HepG2 (cell line): Measurements from ENCODE around the gene SLC18A3. TPM values are rescaled to one million over a fixed set of nuclear protein-coding genes. Genes with fewer than 3 reads are reported as not detected.

Experiments
- AKAP8 ChIP-seq: sonication (generic); formaldehyde crosslinking; IDR thresholded peaks from 2 replicates; pipeline ENCODE4 v1.5.1; 2020; ENCODE audit warnings: mild to moderate bottlenecking, missing genetic modification reagents
- BCLAF1 ChIP-seq: fragments of 450-650 bp; IDR thresholded peaks from 2 replicates; pipeline ENCODE4 v1.6.1; 2017; ENCODE audit warnings: mild to moderate bottlenecking
- BHLHE40 ChIP-seq: IDR thresholded peaks from 2 replicates; pipeline ENCODE4 v1.6.1; 2011; ENCODE audit warnings: low read length, improper control_type of control experiment
- FOXO4 ChIP-seq: sonication (generic); formaldehyde crosslinking; conservative IDR thresholded peaks from 2 replicates; pipeline ENCODE4 v1.8.1; 2023; ENCODE audit warnings: missing genetic modification reagents
- KLF12 ChIP-seq: sonication (generic); formaldehyde crosslinking; IDR thresholded peaks from 2 replicates; pipeline ENCODE4 v1.4.0; 2020; ENCODE audit warnings: missing genetic modification reagents, borderline replicate concordance
- MXD1 ChIP-seq: sonication (generic); formaldehyde crosslinking; IDR thresholded peaks from 2 replicates; pipeline ENCODE4 v1.4.0; 2020; ENCODE audit warnings: mild to moderate bottlenecking, missing genetic modification reagents
- SNAPC5 ChIP-seq: sonication (generic); formaldehyde crosslinking; IDR thresholded peaks from 2 replicates; pipeline ENCODE4 v1.8.1; 2023; ENCODE audit warnings: mild to moderate bottlenecking, missing genetic modification reagents, borderline replicate concordance
- ZBTB43 ChIP-seq: sonication (generic); formaldehyde crosslinking; conservative IDR thresholded peaks from 2 replicates; pipeline ENCODE4 v1.4.0; 2020; ENCODE audit warnings: missing genetic modification reagents
- ZBTB44 ChIP-seq: sonication (generic); formaldehyde crosslinking; IDR thresholded peaks from 2 replicates; pipeline ENCODE4 v1.4.0; 2020; ENCODE audit warnings: missing genetic modification reagents
- ZKSCAN1 ChIP-seq: fragments of 150-350 bp; IDR thresholded peaks from 2 replicates; pipeline ENCODE4 v1.6.1; 2014; ENCODE audit warnings: low read length
- ZNF33A ChIP-seq: sonication (generic); formaldehyde crosslinking; IDR thresholded peaks from 2 replicates; pipeline ENCODE4 v1.5.1; 2020; ENCODE audit warnings: missing genetic modification reagents, mild to moderate bottlenecking, moderate library complexity, borderline replicate concordance
- polyA plus RNA-seq, 8 experiments: library from polyadenylated mRNA; depleted of rRNA in 3 of 8; stranded (reverse) in 7 of 8; unstranded in 1 of 8; fragments of >200 nt; fragmentation: Illumina TruSeq in 4 of 8; extraction: Trizol in 4 of 8; gene quantifications; 2 replicates each; pipeline versions ENCODE4 v1.2.1 to v1.2.3, GENCODE V29; 2011 to 2016; ENCODE audit warnings: low read depth in 4 of 8, missing spikeins in 1 of 8, mixed read lengths in 1 of 8; ENCODE audit not compliant: insufficient read depth in 1 of 8
- total RNA-seq, 5 experiments: library from RNA; depleted of rRNA; stranded (reverse); fragments of >200 nt; fragmentation: Illumina TruSeq; extraction: Trizol; gene quantifications; 2 replicates each; pipeline ENCODE4 v1.2.3, GENCODE V29; 2016; ENCODE audit warnings: low read depth in 1 of 5
- TF ChIP-seq, protein P1 (sequence below): sonication (generic); formaldehyde crosslinking; IDR thresholded peaks from 2 replicates; pipeline ENCODE4 v1.4.0; 2020; ENCODE audit warnings: low read depth, mild to moderate bottlenecking, missing genetic modification reagents
- TF ChIP-seq, protein P2 (sequence below): sonication (generic); formaldehyde crosslinking; IDR thresholded peaks from 2 replicates; pipeline ENCODE4 v1.5.1; 2020; ENCODE audit warnings: missing genetic modification reagents, mild to moderate bottlenecking, borderline replicate concordance
- TF ChIP-seq, protein P3 (sequence below): sonication (generic); formaldehyde crosslinking; IDR thresholded peaks from 2 replicates; pipeline ENCODE4 v1.9.0; 2022; ENCODE audit warnings: missing genetic modification reagents, mild to moderate bottlenecking, borderline replicate concordance
- TF ChIP-seq, protein P4 (sequence below): IDR thresholded peaks from 2 replicates; pipeline ENCODE4 v1.6.1; 2016; ENCODE audit warnings: missing genetic modification reagents, missing compliant biosample characterization

SLC18A3 gene
- total and polyA plus RNA-seq, 2 of the 13 experiments (the other 11 are each of a cell fraction or from before 2014, with no cell fraction given) = not detected

DNA sequence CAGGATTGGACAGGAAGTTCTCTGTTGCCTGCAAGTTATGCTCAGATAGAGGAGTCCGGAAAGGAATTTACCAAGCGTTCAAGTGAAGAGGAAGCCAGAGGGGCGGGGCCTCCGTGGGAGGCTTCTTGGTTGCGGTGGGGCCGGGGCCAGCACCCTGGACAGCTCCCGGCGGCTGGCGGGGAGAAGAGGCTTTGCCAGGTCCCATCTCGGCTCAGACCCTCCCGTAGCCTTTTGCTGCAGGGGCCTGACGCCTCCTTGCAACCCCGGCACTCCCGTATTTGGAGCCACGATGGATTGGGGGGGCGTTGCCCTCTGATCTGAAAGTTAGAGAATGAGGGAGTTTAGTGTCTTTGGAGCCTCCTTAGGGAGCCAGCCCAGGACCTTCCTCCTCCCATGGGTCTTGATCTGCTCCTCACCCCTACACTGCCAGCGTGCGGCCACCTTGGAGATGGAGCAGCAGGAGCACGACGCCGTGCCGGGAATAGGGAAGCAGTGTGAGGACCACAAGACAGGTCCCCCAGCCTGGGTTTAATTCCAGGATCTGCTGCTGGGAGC is 3.1 kb upstream of the SLC18A3 start (continued):
- no peak for TF ChIP-seq ZNF33A (CRISPR knock-in tag)
- TF ChIP-seq KLF12 (CRISPR knock-in tag) = 0 out of 2 replicates have a peak, but pooled peaks have one; percentile 71
- no peak for TF ChIP-seq BHLHE40
- TF ChIP-seq ZBTB43 (CRISPR knock-in tag) = peak; percentile 79; the same call in 1 of the 2 replicates
- peak; percentile 97 for TF ChIP-seq ZBTB44 (CRISPR knock-in tag)
- no peak for TF ChIP-seq FOXO4 (CRISPR knock-in tag)
- TF ChIP-seq BCLAF1 = no peak
- TF ChIP-seq, protein P1, sequence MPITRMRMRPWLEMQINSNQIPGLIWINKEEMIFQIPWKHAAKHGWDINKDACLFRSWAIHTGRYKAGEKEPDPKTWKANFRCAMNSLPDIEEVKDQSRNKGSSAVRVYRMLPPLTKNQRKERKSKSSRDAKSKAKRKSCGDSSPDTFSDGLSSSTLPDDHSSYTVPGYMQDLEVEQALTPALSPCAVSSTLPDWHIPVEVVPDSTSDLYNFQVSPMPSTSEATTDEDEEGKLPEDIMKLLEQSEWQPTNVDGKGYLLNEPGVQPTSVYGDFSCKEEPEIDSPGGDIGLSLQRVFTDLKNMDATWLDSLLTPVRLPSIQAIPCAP = no peak
- no peak for TF ChIP-seq SNAPC5
- TF ChIP-seq, protein P2, sequence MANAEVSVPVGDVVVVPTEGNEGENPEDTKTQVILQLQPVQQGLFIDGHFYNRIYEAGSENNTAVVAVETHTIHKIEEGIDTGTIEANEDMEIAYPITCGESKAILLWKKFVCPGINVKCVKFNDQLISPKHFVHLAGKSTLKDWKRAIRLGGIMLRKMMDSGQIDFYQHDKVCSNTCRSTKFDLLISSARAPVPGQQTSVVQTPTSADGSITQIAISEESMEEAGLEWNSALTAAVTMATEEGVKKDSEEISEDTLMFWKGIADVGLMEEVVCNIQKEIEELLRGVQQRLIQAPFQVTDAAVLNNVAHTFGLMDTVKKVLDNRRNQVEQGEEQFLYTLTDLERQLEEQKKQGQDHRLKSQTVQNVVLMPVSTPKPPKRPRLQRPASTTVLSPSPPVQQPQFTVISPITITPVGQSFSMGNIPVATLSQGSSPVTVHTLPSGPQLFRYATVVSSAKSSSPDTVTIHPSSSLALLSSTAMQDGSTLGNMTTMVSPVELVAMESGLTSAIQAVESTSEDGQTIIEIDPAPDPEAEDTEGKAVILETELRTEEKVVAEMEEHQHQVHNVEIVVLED (CRISPR knock-in tag) = no peak
- TF ChIP-seq ZKSCAN1 = no peak
- peak; percentile 55; the same call in 1 of the 2 replicates for TF ChIP-seq MXD1 (CRISPR knock-in tag)
- TF ChIP-seq AKAP8 (CRISPR knock-in tag) = no peak
- TF ChIP-seq, protein P3, sequence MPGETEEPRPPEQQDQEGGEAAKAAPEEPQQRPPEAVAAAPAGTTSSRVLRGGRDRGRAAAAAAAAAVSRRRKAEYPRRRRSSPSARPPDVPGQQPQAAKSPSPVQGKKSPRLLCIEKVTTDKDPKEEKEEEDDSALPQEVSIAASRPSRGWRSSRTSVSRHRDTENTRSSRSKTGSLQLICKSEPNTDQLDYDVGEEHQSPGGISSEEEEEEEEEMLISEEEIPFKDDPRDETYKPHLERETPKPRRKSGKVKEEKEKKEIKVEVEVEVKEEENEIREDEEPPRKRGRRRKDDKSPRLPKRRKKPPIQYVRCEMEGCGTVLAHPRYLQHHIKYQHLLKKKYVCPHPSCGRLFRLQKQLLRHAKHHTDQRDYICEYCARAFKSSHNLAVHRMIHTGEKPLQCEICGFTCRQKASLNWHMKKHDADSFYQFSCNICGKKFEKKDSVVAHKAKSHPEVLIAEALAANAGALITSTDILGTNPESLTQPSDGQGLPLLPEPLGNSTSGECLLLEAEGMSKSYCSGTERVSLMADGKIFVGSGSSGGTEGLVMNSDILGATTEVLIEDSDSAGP (CRISPR knock-in tag) = no peak
- TF ChIP-seq, protein P4, sequence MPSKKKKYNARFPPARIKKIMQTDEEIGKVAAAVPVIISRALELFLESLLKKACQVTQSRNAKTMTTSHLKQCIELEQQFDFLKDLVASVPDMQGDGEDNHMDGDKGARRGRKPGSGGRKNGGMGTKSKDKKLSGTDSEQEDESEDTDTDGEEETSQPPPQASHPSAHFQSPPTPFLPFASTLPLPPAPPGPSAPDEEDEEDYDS (CRISPR knock-in tag) = 0 out of 2 replicates have a peak, but pooled peaks have one; percentile 30
